Endothelial cell of umbilical vein (primary cell): ENCODE data around the gene MVB12B. TPM values are rescaled to one million over a fixed set of nuclear protein-coding genes. Genes with fewer than 3 reads are reported as not detected.

Experiments used
- BruUV-seq: library from RNA; stranded (reverse); fragments of 400-500 nt; replicated peaks from 2 replicates; lab custom pipeline; 2021; lab: Mats Ljungman, UMichigan
- CTCF ChIA-PET: fragments of 300-600, 350-600 bp; sonication (Branson Sonifier 250); formaldehyde crosslinking; loops from one replicate; lab custom pipeline; 2021; ENCODE audit warnings: antibody characterized with exemption, inconsistent platforms; lab: Charles Lee
- POLR2A ChIA-PET: fragments of 300-600, 350-600 bp; sonication (Branson Sonifier 250); formaldehyde crosslinking; loops from one replicate; lab custom pipeline; 2021; ENCODE audit warnings: antibody characterized with exemption, inconsistent platforms; lab: Charles Lee
- DNase-seq: peaks from one replicate; pipeline ENCODE4 v3.0.0-alpha.2; 2011; ENCODE audit warnings: low read depth, low spot score
- FAIRE-seq: peaks from 2 replicates; lab custom pipeline; 2011; peaks lifted over from hg19 to GRCh38; lab: Jason Lieb, UNC
- H2AFZ ChIP-seq: 2 replicates; pipeline ENCODE4 v1.6.0; 2012; ENCODE audit warnings: low read depth, low read length, control low read depth, inconsistent platforms
- H3K27ac ChIP-seq: 2 replicates; pipeline ENCODE4 v1.5.1; 2011; ENCODE audit warnings: low read depth, mild to moderate bottlenecking, control low read depth, low read length, moderate library complexity; ENCODE audit not compliant: insufficient read depth
- H3K27me3 ChIP-seq, 2 experiments: 2 replicates each; pipeline versions ENCODE4 v1.6.0 to v1.6.1; 2011; ENCODE audit warnings: low read length in 2 of 2, mixed read lengths in 1 of 2; ENCODE audit not compliant: control insufficient read depth in 2 of 2, insufficient read depth in 2 of 2
- H3K36me3 ChIP-seq, 2 experiments: 2 replicates in 1 of 2; 3 replicates in 1 of 2; pipeline ENCODE4 v1.5.1; 2011; ENCODE audit warnings: low read length in 2 of 2, mild to moderate bottlenecking in 1 of 2, moderate library complexity in 1 of 2; ENCODE audit not compliant: control insufficient read depth in 2 of 2, insufficient read depth in 2 of 2; ENCODE audit errors: extremely low read depth in 1 of 2
- H3K4me1 ChIP-seq: 3 replicates; pipeline ENCODE4 v1.5.1; 2011; ENCODE audit warnings: mild to moderate bottlenecking, low read length; ENCODE audit not compliant: control insufficient read depth, insufficient read depth; ENCODE audit errors: extremely low read depth
- H3K4me2 ChIP-seq: 2 replicates; pipeline ENCODE4 v1.6.1; 2011; ENCODE audit warnings: low read length, control low read depth, mixed read lengths; ENCODE audit not compliant: insufficient read depth
- H3K4me3 ChIP-seq, 3 experiments: fragments of 200-600 bp in 1 of 3; sonication (generic), shearing (Covaris generic) in 1 of 3; replicated peaks in 1 of 3; 2 replicates each; pipeline ENCODE4 v1.5.1; 2011 to 2016; ENCODE audit warnings: control low read depth in 3 of 3, low read length in 3 of 3, mild to moderate bottlenecking in 2 of 3, inconsistent platforms in 1 of 3, low read depth in 1 of 3, moderate library complexity in 1 of 3; ENCODE audit not compliant: insufficient read depth in 1 of 3
- H3K79me2 ChIP-seq: 2 replicates; pipeline ENCODE4 v1.6.0; 2012; ENCODE audit warnings: low read length, inconsistent platforms; ENCODE audit not compliant: control insufficient read depth, insufficient read depth
- H3K9ac ChIP-seq: replicated peaks from 2 replicates; pipeline ENCODE3; 2011; ENCODE audit warnings: low read length, control low read depth; ENCODE audit not compliant: insufficient read depth; ENCODE audit errors: extremely low read depth
- H3K9me1 ChIP-seq: replicated peaks from 3 replicates; pipeline ENCODE4 v1.6.0; 2011; ENCODE audit warnings: mild to moderate bottlenecking, low read length; ENCODE audit not compliant: control insufficient read depth, insufficient read depth; ENCODE audit errors: extremely low read depth
- H3K9me3 ChIP-seq: replicated peaks from 2 replicates; pipeline ENCODE4 v1.5.1; 2012; ENCODE audit warnings: low read length, inconsistent platforms; ENCODE audit not compliant: control insufficient read depth, insufficient read depth
- H4K20me1 ChIP-seq: replicated peaks from 2 replicates; pipeline ENCODE3; 2011; ENCODE audit warnings: mild to moderate bottlenecking, low read length; ENCODE audit not compliant: control insufficient read depth, insufficient read depth; ENCODE audit errors: extremely low read depth
- CTCF ChIP-seq, 2 donors: IDR thresholded peaks; 1 replicate in 1 of 2; 2 replicates in 1 of 2; pipeline ENCODE4 v1.5.1; 2011; ENCODE audit warnings: low read length in 2 of 2, mild to moderate bottlenecking in 2 of 2, moderate library complexity in 2 of 2, control low read depth in 1 of 2, inconsistent platforms in 1 of 2, low read depth in 1 of 2; ENCODE audit not compliant: insufficient read depth in 1 of 2; ENCODE audit errors: extremely low read depth in 1 of 2
- EZH2 ChIP-seq: IDR thresholded peaks from 2 replicates; pipeline ENCODE4 v1.6.1; 2012; ENCODE audit warnings: borderline replicate concordance, low read depth, mild to moderate bottlenecking, moderate library complexity, low read length, inconsistent platforms; ENCODE audit not compliant: severe bottlenecking
- JUN ChIP-seq: IDR thresholded peaks from 2 replicates; pipeline ENCODE4 v1.6.1; 2011; ENCODE audit warnings: borderline replicate concordance, low read depth; ENCODE audit not compliant: insufficient read length, insufficient read depth
- MAX ChIP-seq: IDR thresholded peaks from 2 replicates; pipeline ENCODE4 v1.6.1; 2011; ENCODE audit not compliant: insufficient read depth, insufficient read length
- MYC ChIP-seq: IDR thresholded peaks from one replicate; pipeline ENCODE4 v1.6.1; 2011; ENCODE audit warnings: mild to moderate bottlenecking, low read depth, low read length
- POLR2A ChIP-seq: IDR thresholded peaks from 2 replicates; pipeline ENCODE4 v1.6.1; 2012; ENCODE audit warnings: low read depth, mild to moderate bottlenecking, control low read depth, low read length
- POLR2AphosphoS5 ChIP-seq: IDR thresholded peaks from 2 replicates; pipeline ENCODE4 v1.6.1; 2012; ENCODE audit warnings: low read depth, mild to moderate bottlenecking, control low read depth, low read length, moderate library complexity; ENCODE audit not compliant: insufficient read depth
- dilution Hi-C: fragments of 300-500 bp; cut with MboI; formaldehyde crosslinking; loops from one replicate; pipeline ENCODE4 v1.15.0; 2019; ENCODE audit warnings: low sequenced_read_pairs; ENCODE audit not compliant: extremely low pct_ligation_motif_present
- intact Hi-C: fragments of 100-400 bp; cut with micrococcal nuclease; formaldehyde crosslinking; loops from one replicate; pipeline ENCODE4 v1.10.0; 2022
- polyA plus RNA-seq, 4 experiments: library from polyadenylated mRNA; depleted of rRNA in 3 of 4; stranded (reverse) in 3 of 4; unstranded in 1 of 4; fragments of >200 nt; gene quantifications; 2 replicates each; pipeline versions ENCODE4 v1.2.1 to v1.2.3, GENCODE V29; 2011 to 2012; ENCODE audit warnings: missing spikeins in 1 of 4
- total RNA-seq: library from RNA; stranded (reverse); gene quantifications from 2 replicates; pipeline ENCODE4 v1.2.3, GENCODE V29; 2021

MVB12B gene
- total and polyA plus RNA-seq, 2 donors (not counting 3 experiments of a cell fraction or from before 2014, with no cell fraction given): 6.6 to 17.3 TPM

GRCh38 chr9:126482361-126483044, 155.9 kb downstream of the MVB12B start:
- Histone ChIP-seq H3K27me3 (no peaks in the 10 kb centered on the region), H3K27ac (no peak overlapping the region), H3K79me2 (no peaks in the 10 kb centered on the region), H2AFZ (no peak overlapping the region), H3K4me3 (no peak overlapping the region), H4K20me1 (no peaks in the 10 kb centered on the region), H3K4me1 (no peaks in the 10 kb centered on the region), H3K4me2 (no peak overlapping the region), H3K9me1 (no peaks in the 10 kb centered on the region), H3K9ac (no peak overlapping the region), H3K36me3 (peaks cover 0 to 5% of the 10 kb centered on the region in 2 experiments), H3K9me3 (no peaks in the 10 kb centered on the region)
- ChIA-PET CTCF (interaction anchor here (1.0 to 1.5 kb wide), 3 partner anchors 9 to 12 kb away, joined by 3 to 12 read pairs (median 3); no protein-coding TSS in a partner anchor), POLR2A (no interaction called here)
- intact Hi-C loops: no loop called here
- dilution Hi-C loops: no loop called here
- FAIRE-seq (no peak), DNase-seq (no peak)
- TF ChIP-seq MYC (no peak), POLR2A (no peak), POLR2AphosphoS5 (no peak), MAX (no peak), JUN (no peak)
- BruUV-seq: no TSS peak

- Histone ChIP-seq H3K79me2 (no peaks in the 10 kb centered on the region), H3K27ac (no peak overlapping the region), H3K36me3 (peaks cover 0 to 5% of the 10 kb centered on the region in 2 experiments), H3K4me1 (no peaks in the 10 kb centered on the region), H3K4me2 (no peak overlapping the region), H4K20me1 (no peaks in the 10 kb centered on the region), H2AFZ (no peak overlapping the region), H3K4me3 (no peak overlapping the region), H3K9ac (no peak overlapping the region), H3K9me3 (no peaks in the 10 kb centered on the region), H3K9me1 (no peaks in the 10 kb centered on the region), H3K27me3 (no peaks in the 10 kb centered on the region)
- ChIA-PET CTCF (interaction anchor here (1.2 kb wide), 1 partner anchor 11 kb away, joined by 3 read pairs; no protein-coding TSS in a partner anchor), POLR2A (no interaction called here)
- BruUV-seq: no TSS peak
- TF ChIP-seq POLR2A (no peak), CTCF (IDR thresholded peaks at IDR 0.05; ENCODE audit: extremely low read depth in 1 of 2, insufficient read depth in 1 of 2, low read depth in 1 of 2, low read length in 2 of 2) (no peak), EZH2 (no peak), JUN (no peak)
- dilution Hi-C loops: no loop called here
- intact Hi-C loops: no loop called here
- DNase-seq: no peak
- FAIRE-seq: no peak
Observed at GRCh38 chr9:126483468-126484073, 156.9 kb downstream of the MVB12B start.
